ENCODE measurements around the gene FBXL16. TPM values are rescaled to one million over a fixed set of nuclear protein-coding genes. Genes with fewer than 3 reads are reported as not detected.

Gene FBXL16
- total and polyA plus RNA-seq, 2 of the 13 experiments (the other 11 are each of a cell fraction or from before 2014, with no cell fraction given): 0.22 to 2.0 TPM

DNA sequence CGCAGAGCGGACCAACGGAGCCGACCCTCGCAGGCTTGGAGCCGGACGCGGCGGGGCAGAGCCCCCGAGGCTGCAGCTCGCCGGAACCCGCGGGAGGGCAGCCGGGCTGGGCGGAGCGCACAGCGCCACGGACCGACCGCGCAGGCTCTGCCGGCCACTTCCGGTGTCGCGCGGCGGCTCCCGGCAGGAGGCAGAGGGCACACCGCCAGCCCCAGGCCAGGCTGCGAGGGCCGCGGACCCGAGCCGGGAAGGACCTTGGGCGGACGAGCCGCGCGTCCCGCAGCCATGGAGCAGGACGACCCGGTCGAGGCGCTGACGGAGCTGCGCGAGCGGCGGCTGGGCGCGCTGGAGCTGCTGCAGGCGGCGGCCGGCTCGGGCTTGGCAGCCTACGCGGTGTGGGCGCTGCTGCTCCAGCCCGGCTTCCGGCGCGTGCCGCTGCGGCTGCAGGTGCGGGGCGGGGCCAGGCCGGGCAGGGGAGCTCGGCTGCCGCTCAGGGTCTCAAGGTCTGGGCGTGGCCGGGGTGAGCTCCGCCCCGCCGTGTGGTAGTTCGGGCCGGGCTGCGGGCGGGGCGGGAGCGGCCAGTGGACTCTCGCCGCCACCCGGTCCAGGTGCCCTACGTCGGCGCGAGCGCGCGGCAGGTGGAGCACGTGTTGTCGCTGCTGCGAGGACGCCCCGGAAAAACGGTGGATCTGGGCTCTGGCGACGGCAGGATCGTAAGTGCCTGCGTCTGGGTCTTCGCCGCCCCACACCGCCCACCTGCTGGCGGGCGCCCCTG lies 15.6 kb upstream of the FBXL16 start, which contains the start of gene ANTKMT (continued):
- TF ChIP-seq, protein P1, sequence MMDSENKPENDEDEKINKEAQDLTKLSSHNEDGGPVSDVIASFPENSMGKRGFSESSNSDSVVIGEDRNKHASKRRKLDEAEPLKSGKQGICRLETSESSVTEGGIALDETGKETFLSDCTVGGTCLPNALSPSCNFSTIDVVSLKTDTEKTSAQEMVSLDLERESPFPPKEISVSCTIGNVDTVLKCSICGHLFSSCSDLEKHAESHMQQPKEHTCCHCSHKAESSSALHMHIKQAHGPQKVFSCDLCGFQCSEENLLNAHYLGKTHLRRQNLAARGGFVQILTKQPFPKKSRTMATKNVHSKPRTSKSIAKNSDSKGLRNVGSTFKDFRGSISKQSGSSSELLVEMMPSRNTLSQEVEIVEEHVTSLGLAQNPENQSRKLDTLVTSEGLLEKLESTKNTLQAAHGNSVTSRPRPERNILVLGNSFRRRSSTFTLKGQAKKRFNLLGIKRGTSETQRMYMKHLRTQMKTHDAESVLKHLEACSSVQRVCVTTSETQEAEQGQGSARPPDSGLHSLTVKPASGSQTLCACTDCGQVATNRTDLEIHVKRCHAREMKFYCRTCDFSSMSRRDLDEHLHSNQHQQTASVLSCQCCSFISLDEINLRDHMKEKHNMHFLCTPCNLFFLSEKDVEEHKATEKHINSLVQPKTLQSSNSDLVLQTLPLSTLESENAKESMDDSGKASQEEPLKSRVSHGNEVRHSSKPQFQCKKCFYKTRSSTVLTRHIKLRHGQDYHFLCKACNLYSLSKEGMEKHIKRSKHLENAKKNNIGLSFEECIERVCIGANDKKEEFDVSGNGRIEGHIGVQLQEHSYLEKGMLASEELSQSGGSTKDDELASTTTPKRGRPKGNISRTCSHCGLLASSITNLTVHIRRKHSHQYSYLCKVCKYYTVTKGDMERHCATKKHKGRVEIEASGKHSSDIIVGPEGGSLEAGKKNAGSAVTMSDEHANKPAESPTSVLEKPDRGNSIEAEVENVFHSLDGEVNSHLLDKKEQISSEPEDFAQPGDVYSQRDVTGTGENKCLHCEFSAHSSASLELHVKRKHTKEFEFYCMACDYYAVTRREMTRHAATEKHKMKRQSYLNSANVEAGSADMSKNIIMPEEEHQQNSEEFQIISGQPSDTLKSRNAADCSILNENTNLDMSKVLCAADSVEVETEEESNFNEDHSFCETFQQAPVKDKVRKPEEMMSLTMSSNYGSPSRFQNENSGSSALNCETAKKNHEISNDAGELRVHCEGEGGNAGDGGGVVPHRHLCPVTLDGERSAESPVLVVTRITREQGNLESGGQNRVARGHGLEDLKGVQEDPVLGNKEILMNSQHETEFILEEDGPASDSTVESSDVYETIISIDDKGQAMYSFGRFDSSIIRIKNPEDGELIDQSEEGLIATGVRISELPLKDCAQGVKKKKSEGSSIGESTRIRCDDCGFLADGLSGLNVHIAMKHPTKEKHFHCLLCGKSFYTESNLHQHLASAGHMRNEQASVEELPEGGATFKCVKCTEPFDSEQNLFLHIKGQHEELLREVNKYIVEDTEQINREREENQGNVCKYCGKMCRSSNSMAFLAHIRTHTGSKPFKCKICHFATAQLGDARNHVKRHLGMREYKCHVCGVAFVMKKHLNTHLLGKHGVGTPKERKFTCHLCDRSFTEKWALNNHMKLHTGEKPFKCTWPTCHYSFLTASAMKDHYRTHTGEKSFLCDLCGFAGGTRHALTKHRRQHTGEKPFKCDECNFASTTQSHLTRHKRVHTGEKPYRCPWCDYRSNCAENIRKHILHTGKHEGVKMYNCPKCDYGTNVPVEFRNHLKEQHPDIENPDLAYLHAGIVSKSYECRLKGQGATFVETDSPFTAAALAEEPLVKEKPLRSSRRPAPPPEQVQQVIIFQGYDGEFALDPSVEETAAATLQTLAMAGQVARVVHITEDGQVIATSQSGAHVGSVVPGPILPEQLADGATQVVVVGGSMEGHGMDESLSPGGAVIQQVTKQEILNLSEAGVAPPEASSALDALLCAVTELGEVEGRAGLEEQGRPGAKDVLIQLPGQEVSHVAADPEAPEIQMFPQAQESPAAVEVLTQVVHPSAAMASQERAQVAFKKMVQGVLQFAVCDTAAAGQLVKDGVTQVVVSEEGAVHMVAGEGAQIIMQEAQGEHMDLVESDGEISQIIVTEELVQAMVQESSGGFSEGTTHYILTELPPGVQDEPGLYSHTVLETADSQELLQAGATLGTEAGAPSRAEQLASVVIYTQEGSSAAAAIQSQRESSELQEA (CRISPR knock-in tag; IDR thresholded peaks at IDR 0.05; ENCODE audit: not compliant biosample characterization): peak; percentile 3
- TF ChIP-seq, protein P2, sequence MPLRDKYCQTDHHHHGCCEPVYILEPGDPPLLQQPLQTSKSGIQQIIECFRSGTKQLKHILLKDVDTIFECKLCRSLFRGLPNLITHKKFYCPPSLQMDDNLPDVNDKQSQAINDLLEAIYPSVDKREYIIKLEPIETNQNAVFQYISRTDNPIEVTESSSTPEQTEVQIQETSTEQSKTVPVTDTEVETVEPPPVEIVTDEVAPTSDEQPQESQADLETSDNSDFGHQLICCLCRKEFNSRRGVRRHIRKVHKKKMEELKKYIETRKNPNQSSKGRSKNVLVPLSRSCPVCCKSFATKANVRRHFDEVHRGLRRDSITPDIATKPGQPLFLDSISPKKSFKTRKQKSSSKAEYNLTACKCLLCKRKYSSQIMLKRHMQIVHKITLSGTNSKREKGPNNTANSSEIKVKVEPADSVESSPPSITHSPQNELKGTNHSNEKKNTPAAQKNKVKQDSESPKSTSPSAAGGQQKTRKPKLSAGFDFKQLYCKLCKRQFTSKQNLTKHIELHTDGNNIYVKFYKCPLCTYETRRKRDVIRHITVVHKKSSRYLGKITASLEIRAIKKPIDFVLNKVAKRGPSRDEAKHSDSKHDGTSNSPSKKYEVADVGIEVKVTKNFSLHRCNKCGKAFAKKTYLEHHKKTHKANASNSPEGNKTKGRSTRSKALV (CRISPR knock-in tag; IDR thresholded peaks at IDR 0.05): no peak
- TF ChIP-seq HIVEP1 (CRISPR knock-in tag; IDR thresholded peaks at IDR 0.05) (peak; percentile 55; the same call in 1 of the 2 replicates), HOXD1 (CRISPR knock-in tag; IDR thresholded peaks at IDR 0.05) (no peak), SAP130 (CRISPR knock-in tag; IDR thresholded peaks at IDR 0.05; ENCODE audit: low read depth) (peak; percentile 77), ZNF431 (CRISPR knock-in tag; IDR thresholded peaks at IDR 0.05; ENCODE audit: borderline replicate concordance, low read depth) (peak; percentile 75; the same call in 1 of the 2 replicates), PLRG1 (conservative IDR thresholded peaks at IDR 0.05) (no peak), CCAR2 (optimal IDR thresholded peaks at IDR 0.05; ENCODE audit: low read depth, low read length) (no peak), XRCC5 (optimal IDR thresholded peaks at IDR 0.05; ENCODE audit: low read length) (no peak), ZNF589 (CRISPR knock-in tag; conservative IDR thresholded peaks at IDR 0.05) (0 out of 2 replicates have a peak, but pooled peaks have one; percentile 77), HNRNPLL (IDR thresholded peaks at IDR 0.05; ENCODE audit: low read depth, low read length, poor library complexity, severe bottlenecking) (peak; percentile 61), MBNL3 (CRISPR knock-in tag; conservative IDR thresholded peaks at IDR 0.05) (no peak), ZNF274 (CRISPR knock-in tag; IDR thresholded peaks at IDR 0.05) (peak; percentile 87)
- TF ChIP-seq, protein P3, sequence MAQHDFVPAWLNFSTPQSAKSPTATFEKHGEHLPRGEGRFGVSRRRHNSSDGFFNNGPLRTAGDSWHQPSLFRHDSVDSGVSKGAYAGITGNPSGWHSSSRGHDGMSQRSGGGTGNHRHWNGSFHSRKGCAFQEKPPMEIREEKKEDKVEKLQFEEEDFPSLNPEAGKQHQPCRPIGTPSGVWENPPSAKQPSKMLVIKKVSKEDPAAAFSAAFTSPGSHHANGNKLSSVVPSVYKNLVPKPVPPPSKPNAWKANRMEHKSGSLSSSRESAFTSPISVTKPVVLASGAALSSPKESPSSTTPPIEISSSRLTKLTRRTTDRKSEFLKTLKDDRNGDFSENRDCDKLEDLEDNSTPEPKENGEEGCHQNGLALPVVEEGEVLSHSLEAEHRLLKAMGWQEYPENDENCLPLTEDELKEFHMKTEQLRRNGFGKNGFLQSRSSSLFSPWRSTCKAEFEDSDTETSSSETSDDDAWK (CRISPR knock-in tag; IDR thresholded peaks at IDR 0.05): no peak
- TF ChIP-seq, protein P4, sequence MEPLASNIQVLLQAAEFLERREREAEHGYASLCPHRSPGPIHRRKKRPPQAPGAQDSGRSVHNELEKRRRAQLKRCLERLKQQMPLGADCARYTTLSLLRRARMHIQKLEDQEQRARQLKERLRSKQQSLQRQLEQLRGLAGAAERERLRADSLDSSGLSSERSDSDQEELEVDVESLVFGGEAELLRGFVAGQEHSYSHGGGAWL (CRISPR knock-in tag; IDR thresholded peaks at IDR 0.05): peak; percentile 65
